Suprapubic skin (tissue), 3 donors: ENCODE results near the gene SLC49A4.

Experiments used
- CTCF ChIP-seq, 2 donors: fragments of 200-600 bp in 1 of 2; fragments of 450-650 bp in 1 of 2; sonication (generic) in 1 of 2; IDR thresholded peaks; one replicate each; pipeline ENCODE4 v1.5.1; 2016 to 2019; ENCODE audit warnings: antibody characterized with exemption in 2 of 2, mild to moderate bottlenecking in 1 of 2, moderate library complexity in 1 of 2
- POLR2AphosphoS5 ChIP-seq, 3 donors: sonication (generic); formaldehyde crosslinking; IDR thresholded peaks; one replicate each; pipeline ENCODE4 v1.6.1; 2017; ENCODE audit warnings: antibody characterized with exemption in 3 of 3

GRCh38 chr3:122930063-122930997 lies 135.5 kb downstream of the SLC49A4 start:
- TF ChIP-seq CTCF (IDR thresholded peaks at IDR 0.05) (no peak), POLR2AphosphoS5 (IDR thresholded peaks at IDR 0.05) (no peak)
